ENCODE data around the gene HEATR9.

- no peak for TF ChIP-seq CTCF (conservative IDR thresholded peaks at IDR 0.05; ENCODE audit: low read length)
- no peak for TF ChIP-seq EZH2phosphoT487 (IDR thresholded peaks at IDR 0.05; ENCODE audit: borderline replicate concordance)
These were observed 24.1 kb downstream of the HEATR9 start for GRCh38 chr17:35844547-35844946.

Data from Loucy (cell line).